Brain microvascular endothelial cell (primary cell): ENCODE measurements around the gene CDH13.

ENCODE experiments used
- DNase-seq: peaks from one replicate; pipeline ENCODE4 v3.0.0-alpha.2; 2020
- H3K27ac ChIP-seq: fragments of 250-450 bp; sonication (Bioruptor Pico); 2 replicates; pipeline ENCODE4 v1.5.1; 2020; ENCODE audit warnings: mild to moderate bottlenecking, moderate library complexity
- H3K27me3 ChIP-seq: fragments of 250-450 bp; sonication (Bioruptor Pico); replicated peaks from 2 replicates; pipeline ENCODE4 v1.5.1; 2020; ENCODE audit warnings: mild to moderate bottlenecking
- H3K36me3 ChIP-seq: fragments of 250-450 bp; sonication (Bioruptor Pico); replicated peaks from 2 replicates; pipeline ENCODE4 v1.5.1; 2020; ENCODE audit warnings: mild to moderate bottlenecking
- H3K4me3 ChIP-seq: 2 replicates; pipeline ENCODE4 v1.5.1; 2011; ENCODE audit warnings: low read depth, mild to moderate bottlenecking, control low read depth, low read length, moderate library complexity
- CTCF ChIP-seq: IDR thresholded peaks from 2 replicates; pipeline ENCODE4 v1.5.1; 2011; ENCODE audit warnings: low read depth, mild to moderate bottlenecking, moderate library complexity, low read length, control low read depth, inconsistent platforms; ENCODE audit errors: missing control alignments
- in situ Hi-C: cut with HindIII; loops from 2 replicates; pipeline ENCODE4 v1.10.0; 2017; ENCODE audit warnings: low sequenced_read_pairs, low pct_ligation_motif_present

The CDH13 gene

DNA sequence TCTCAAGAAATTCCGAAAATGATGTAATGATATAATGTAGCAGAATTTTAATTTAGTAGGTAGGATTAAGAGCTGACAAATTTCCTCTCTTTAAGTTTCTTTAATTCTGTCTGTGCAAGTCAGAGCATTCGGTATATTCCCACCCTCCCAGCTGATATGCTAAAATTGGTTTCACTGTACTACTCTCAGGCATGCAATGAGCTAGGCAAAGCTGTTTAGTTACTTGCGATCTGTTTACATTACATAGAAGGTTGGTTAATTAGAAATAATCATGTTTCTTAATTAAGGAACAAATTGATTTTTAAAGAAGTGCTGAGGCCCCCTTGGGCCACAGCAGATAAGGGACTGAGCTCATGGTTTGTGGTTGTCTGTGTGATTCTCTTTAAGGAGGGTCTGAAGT is 748.2 kb downstream of the CDH13 start:
- Histone ChIP-seq H3K4me3 (no peak overlapping the region), H3K27ac (no peak overlapping the region), H3K36me3 (no peaks in the 10 kb centered on the region), H3K27me3 (no peaks in the 10 kb centered on the region)
- no peak for DNase-seq
- in situ Hi-C loops = no loop called here
- TF ChIP-seq CTCF = no peak

DNA sequence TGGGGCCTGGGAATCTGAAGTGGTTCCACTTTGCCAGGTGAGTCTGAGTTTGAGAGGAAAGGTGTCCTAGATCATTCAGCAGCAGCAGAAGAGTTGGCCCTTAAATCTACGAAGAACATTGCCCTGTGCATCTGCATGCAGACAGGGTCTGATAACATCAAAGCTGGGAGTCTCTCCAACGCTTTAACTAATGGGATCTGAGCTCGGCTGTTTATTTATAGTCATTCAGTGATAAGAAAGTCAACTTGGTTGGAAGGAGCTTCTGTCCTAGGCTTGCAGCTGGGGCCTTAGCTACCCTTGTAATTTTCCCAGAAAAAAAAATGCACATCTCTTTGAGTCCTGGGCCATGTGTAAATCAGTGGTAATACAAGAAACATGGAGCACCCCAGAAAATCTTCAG is 763.0 kb downstream of the CDH13 start:
- Histone ChIP-seq H3K4me3 (no peak overlapping the region), H3K27ac (no peak overlapping the region), H3K36me3 (no peaks in the 10 kb centered on the region), H3K27me3 (no peaks in the 10 kb centered on the region)
- no peak for DNase-seq
- no peak for TF ChIP-seq CTCF
- in situ Hi-C loops = no loop called here

DNA sequence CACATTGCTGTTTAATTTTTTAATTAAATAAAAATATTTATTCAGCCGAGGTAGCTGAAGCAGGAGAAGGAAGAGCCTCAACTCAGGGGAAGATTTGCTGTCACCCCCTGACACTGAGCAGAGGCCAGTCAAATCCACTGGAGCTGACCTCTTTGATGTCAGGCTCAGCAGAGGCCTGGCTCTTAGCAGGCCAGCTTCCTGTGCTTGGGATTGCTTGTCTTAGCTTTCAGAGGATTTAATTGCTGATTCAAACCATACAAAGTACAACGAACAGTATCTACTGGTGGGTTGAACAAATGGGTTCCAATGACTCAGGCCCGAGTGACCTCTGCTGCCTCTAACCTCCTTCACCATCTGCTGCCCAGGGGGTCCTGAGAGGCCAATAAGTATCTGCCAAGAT is 764.0 kb downstream of the CDH13 start:
- DNase-seq = no peak
- Histone ChIP-seq H3K27ac (no peak overlapping the region), H3K4me3 (no peak overlapping the region), H3K36me3 (no peaks in the 10 kb centered on the region), H3K27me3 (no peaks in the 10 kb centered on the region)
- in situ Hi-C loops = no loop called here
- TF ChIP-seq CTCF = no peak

DNA sequence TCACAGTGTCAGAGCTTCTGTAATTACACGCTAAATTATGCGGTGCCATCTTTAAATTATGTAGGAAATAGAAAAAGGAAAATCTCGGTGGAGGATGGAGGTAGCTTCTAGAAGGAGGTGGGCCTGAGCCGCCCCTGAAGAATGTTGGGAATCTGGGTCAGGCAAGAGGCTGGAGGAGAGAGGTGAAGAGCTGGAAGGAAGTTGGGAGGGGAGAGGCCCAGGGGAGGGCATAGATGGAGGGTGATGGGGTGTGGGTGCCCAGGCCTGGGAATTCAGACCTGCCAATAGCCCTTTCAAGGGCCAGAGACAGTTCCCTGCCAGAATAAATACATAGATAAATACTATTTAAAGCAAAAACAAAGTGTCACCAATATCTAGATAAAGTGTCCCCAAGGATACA is 766.0 kb downstream of the CDH13 start:
- H3K27me3 ChIP-seq = no peaks in the 10 kb centered on the region
- no peak overlapping the region for H3K4me3 ChIP-seq
- in situ Hi-C loops = no loop called here
- H3K36me3 ChIP-seq = no peaks in the 10 kb centered on the region
- H3K27ac ChIP-seq = no peak overlapping the region
- no peak for TF ChIP-seq CTCF
- no peak for DNase-seq

- Histone ChIP-seq H3K36me3 (no peaks in the 10 kb centered on the region), H3K27me3 (no peaks in the 10 kb centered on the region), H3K27ac (no peak overlapping the region), H3K4me3 (no peak overlapping the region)
- TF ChIP-seq CTCF = peak; percentile 55
- DNase-seq = peak; percentile 50
- in situ Hi-C loops = no loop called here
Observed at GRCh38 chr16:83393196-83393981, 766.6 kb downstream of the CDH13 start.
